HUES6 (cell line): ENCODE data around the gene ASCC1.
"Not testable (repeated sequence)": the region's sequence is repeated elsewhere in the genome, so short reads cannot be mapped to it uniquely, and the experiment has no call there.

ENCODE experiments used
- H3K27ac ChIP-seq: 2 replicates; pipeline ENCODE4 v1.7.0; 2013; ENCODE audit warnings: low read depth, mild to moderate bottlenecking, low read length, inconsistent platforms
- H3K27me3 ChIP-seq: 2 replicates; pipeline ENCODE4 v1.6.1; 2013; ENCODE audit warnings: low read length; ENCODE audit not compliant: control insufficient read depth, insufficient read depth
- H3K36me3 ChIP-seq: 2 replicates; pipeline ENCODE4 v1.6.1; 2013; ENCODE audit warnings: low read length; ENCODE audit not compliant: control insufficient read depth, insufficient read depth
- H3K4me1 ChIP-seq: 2 replicates; pipeline ENCODE4 v1.6.1; 2013; ENCODE audit warnings: low read length; ENCODE audit not compliant: control insufficient read depth, insufficient read depth
- H3K4me3 ChIP-seq: 2 replicates; pipeline ENCODE4 v1.5.1; 2013; ENCODE audit warnings: low read depth, low read length
- H3K9ac ChIP-seq: one replicate; pipeline ENCODE4 v1.6.1; 2013; ENCODE audit warnings: mild to moderate bottlenecking, low read length
- H3K9me3 ChIP-seq: 2 replicates; pipeline ENCODE4 v1.6.1; 2013; ENCODE audit warnings: low read depth, low read length; ENCODE audit not compliant: control insufficient read depth, insufficient read depth

Gene ASCC1

GRCh38 chr10:72211832-72212231 lies 4.2 kb downstream of the ASCC1 start:
- not testable (repeated sequence) for H3K27ac ChIP-seq, H3K27me3 ChIP-seq, H3K4me3 ChIP-seq, H3K9me3 ChIP-seq, H3K9ac ChIP-seq, H3K4me1 ChIP-seq
- peaks cover 36% of the 10 kb centered on the region for H3K36me3 ChIP-seq

DNA sequence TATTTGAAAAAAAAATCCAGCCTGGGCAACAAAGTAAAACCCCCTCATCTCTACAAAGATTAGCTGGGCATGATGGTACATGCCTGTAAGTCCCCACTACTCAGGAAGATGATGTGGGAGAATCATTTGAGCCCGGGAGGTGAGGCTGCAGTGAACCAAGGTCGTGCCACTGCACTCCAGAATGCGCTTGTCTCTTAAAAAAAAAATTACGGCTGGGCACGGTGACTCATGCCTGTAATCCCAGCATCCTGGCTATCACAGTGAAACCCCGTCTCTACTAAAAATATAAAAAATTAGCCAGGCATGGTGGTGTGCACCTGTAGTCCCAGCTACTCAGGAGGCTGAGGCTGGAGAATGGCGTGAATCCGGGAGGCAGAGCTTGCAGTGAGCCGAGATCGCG lies 4.7 kb downstream of the ASCC1 start:
- not testable (repeated sequence) for H3K4me3 ChIP-seq, H3K9me3 ChIP-seq, H3K9ac ChIP-seq, H3K27ac ChIP-seq, H3K4me1 ChIP-seq, H3K27me3 ChIP-seq
- peaks cover 40% of the 10 kb centered on the region for H3K36me3 ChIP-seq

GRCh38 chr10:72208526-72208925 lies 7.5 kb downstream of the ASCC1 start:
- H3K27ac ChIP-seq, H3K9me3 ChIP-seq, H3K4me3 ChIP-seq, H3K27me3 ChIP-seq, H3K9ac ChIP-seq, H3K4me1 ChIP-seq: not testable (repeated sequence)
- H3K36me3 ChIP-seq: peaks cover 40% of the 10 kb centered on the region

DNA sequence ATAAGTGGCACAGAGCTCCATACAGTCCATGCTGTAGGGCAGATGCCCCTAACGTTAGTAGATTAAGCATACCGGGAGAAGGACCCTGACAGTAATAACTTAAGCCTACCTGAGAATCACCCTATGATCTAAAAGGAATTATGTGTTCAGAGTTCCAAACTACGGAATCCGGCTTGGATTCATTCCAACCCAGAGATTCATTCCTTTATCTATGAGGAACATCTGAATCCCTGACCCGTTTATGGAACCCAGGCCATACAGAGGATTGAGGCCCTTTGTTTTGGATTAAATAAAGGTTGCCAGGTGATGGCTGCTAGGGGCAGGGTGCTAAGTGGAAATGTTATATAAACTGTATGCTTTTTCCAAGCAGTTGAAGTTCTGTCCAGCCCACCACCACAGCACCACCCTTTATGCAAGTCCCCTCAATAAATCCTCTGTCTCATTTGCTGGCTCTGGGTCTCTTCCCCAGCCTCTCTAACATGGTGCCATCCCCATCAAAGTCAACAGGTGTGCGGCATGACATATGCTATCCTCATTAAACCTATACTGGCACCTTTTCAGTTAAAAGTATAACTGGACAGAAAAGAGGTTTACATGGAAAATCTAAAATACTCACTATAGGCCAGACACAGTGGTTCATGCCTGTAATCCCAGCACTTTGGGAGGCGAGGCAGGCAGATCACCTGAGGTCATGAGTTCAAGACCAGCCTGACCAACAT lies 9.4 kb downstream of the ASCC1 start:
- Histone ChIP-seq H3K27me3 (no peaks in the 10 kb centered on the region), H3K36me3 (peaks cover 45% of the 10 kb centered on the region), H3K27ac (no peak overlapping the region), H3K4me1 (no peaks in the 10 kb centered on the region), H3K9me3 (no peaks in the 10 kb centered on the region), H3K9ac (no peak overlapping the region), H3K4me3 (no peak overlapping the region)

DNA sequence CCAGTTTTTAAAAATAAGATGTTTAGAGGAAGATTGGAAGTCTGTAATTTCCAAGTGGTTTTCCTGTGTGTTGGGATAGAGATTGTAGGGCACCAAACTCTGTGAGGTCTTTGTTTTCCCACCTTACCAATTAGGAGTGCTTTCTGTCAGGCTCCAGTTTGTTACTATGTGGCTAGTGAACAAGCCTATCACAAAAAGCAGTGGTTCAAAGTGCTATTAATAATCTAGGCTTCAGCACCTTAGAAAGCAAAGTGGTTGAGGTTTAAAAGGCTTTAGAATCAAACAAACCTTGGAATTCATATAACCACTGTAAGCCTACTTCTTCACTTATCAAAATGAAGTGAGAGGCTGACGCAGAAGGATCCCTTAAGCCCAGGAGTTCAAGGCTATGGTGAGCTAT lies 11.4 kb downstream of the ASCC1 start:
- no peaks in the 10 kb centered on the region for H3K9me3 ChIP-seq
- no peak overlapping the region for H3K27ac ChIP-seq
- no peaks in the 10 kb centered on the region for H3K27me3 ChIP-seq
- H3K4me3 ChIP-seq: no peak overlapping the region
- no peak overlapping the region for H3K9ac ChIP-seq
- H3K36me3 ChIP-seq: peaks cover 40% of the 10 kb centered on the region
- H3K4me1 ChIP-seq: no peaks in the 10 kb centered on the region

DNA sequence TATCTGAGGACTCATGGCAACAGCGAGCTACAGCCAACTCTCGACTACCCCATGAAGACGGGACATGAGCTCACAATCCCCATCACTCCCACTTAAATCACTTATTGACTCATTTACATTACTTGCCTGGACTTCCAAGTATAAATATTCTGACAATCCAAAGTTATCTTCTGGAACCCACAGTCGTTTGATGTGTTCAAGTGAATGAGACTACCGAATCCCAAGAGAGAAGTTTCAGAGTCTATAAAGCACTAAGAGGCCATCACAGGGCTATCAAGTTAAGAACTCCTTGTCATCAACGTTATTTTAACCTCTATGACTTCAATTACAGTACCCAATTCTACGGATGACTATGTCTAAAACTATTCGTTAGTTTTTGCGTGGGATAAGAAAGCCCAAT lies 11.8 kb downstream of the ASCC1 start:
- peaks cover 35% of the 10 kb centered on the region for H3K36me3 ChIP-seq
- no peaks in the 10 kb centered on the region for H3K9me3 ChIP-seq
- no peak overlapping the region for H3K4me3 ChIP-seq
- no peak overlapping the region for H3K9ac ChIP-seq
- no peaks in the 10 kb centered on the region for H3K27me3 ChIP-seq
- H3K27ac ChIP-seq: no peak overlapping the region
- no peaks in the 10 kb centered on the region for H3K4me1 ChIP-seq

DNA sequence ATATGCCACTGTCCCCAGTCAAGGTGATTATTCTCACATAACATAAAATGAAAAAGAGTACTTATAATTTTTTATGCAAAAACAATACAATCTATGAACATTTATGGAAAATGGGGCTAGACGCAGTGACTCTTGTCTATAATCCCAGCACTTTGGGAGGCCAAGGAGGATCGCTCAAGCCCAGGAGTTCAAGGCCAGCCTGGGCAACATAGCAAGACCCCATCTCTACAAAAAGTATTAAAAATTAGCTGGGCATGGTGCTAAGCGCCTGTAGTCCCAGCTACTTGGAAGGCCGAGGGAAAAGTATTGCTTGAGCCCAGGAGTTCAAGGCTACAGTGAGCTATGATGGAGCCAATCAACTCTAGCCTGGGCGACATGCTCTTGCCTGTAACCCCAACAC lies 14.8 kb downstream of the ASCC1 start:
- H3K36me3 ChIP-seq: peaks cover 19% of the 10 kb centered on the region
- no peaks in the 10 kb centered on the region for H3K27me3 ChIP-seq
- H3K9me3 ChIP-seq: no peaks in the 10 kb centered on the region
- no peak overlapping the region for H3K4me3 ChIP-seq
- H3K4me1 ChIP-seq: no peaks in the 10 kb centered on the region
- H3K27ac ChIP-seq: no peak overlapping the region
- no peak overlapping the region for H3K9ac ChIP-seq

- Histone ChIP-seq H3K4me3 (no peak overlapping the region), H3K27me3 (no peaks in the 10 kb centered on the region), H3K27ac (no peak overlapping the region), H3K4me1 (no peaks in the 10 kb centered on the region), H3K9ac (no peak overlapping the region), H3K36me3 (peaks cover 19% of the 10 kb centered on the region), H3K9me3 (no peaks in the 10 kb centered on the region)
These were observed 15.2 kb downstream of the ASCC1 start for GRCh38 chr10:72200883-72201282.

- no peak overlapping the region for H3K27ac ChIP-seq
- peaks cover 17% of the 10 kb centered on the region for H3K36me3 ChIP-seq
- H3K4me1 ChIP-seq: no peaks in the 10 kb centered on the region
- H3K27me3 ChIP-seq: no peaks in the 10 kb centered on the region
- no peak overlapping the region for H3K4me3 ChIP-seq
- H3K9me3 ChIP-seq: no peaks in the 10 kb centered on the region
- H3K9ac ChIP-seq: no peak overlapping the region
These were observed 21.1 kb downstream of the ASCC1 start for GRCh38 chr10:72194949-72195348.

DNA sequence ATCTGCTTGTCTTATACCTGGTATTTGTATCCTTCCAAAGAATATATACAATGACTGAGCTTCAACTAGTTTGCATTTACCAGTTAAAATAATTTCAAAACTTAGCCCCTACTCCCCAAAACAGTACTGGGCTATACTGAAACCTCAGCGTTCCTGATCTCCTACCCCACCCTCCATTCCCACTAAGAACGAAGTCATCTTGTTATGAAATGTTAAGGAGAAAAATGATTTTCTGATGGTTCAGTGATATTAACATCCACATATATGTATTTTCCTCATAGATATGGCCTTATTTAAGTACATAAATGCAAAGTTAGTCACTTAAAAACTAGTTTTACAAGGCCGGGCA lies 29.1 kb downstream of the ASCC1 start:
- Histone ChIP-seq H3K27me3 (no peaks in the 10 kb centered on the region), H3K27ac (no peak overlapping the region), H3K9ac (no peak overlapping the region), H3K9me3 (peaks cover 9% of the 10 kb centered on the region), H3K36me3 (peaks cover 20% of the 10 kb centered on the region), H3K4me3 (no peak overlapping the region), H3K4me1 (no peaks in the 10 kb centered on the region)

- H3K4me3 ChIP-seq: no peak overlapping the region
These were observed 29.7 kb downstream of the ASCC1 start for GRCh38 chr10:72186258-72186981.

More at GRCh38 chr10:72186258-72186981, 29.7 kb downstream of the ASCC1 start:
- Histone ChIP-seq H3K27ac (no peak overlapping the region), H3K36me3 (peaks cover 21% of the 10 kb centered on the region), H3K27me3 (no peaks in the 10 kb centered on the region), H3K9me3 (peaks cover 9% of the 10 kb centered on the region), H3K9ac (no peak overlapping the region), H3K4me1 (no peaks in the 10 kb centered on the region)
